Astrocyte of the spinal cord (primary cell): Measurements from ENCODE around the gene DCTN1.

Experiments
- DNase-seq: peaks from one replicate; pipeline ENCODE4 v3.0.0; 2011; ENCODE audit warnings: low read depth, low spot score
- H3K4me3 ChIP-seq: 2 replicates; pipeline ENCODE4 v1.5.1; 2011; ENCODE audit warnings: low read depth, mild to moderate bottlenecking, low read length, moderate library complexity
- CTCF ChIP-seq: IDR thresholded peaks from 2 replicates; pipeline ENCODE4 v1.5.1; 2012; ENCODE audit warnings: low read depth, mild to moderate bottlenecking, low read length, inconsistent platforms
- in situ Hi-C: cut with HindIII; loops from 2 replicates; pipeline ENCODE4 v1.10.0; 2017; ENCODE audit warnings: low sequenced_read_pairs

DCTN1 gene

DNA sequence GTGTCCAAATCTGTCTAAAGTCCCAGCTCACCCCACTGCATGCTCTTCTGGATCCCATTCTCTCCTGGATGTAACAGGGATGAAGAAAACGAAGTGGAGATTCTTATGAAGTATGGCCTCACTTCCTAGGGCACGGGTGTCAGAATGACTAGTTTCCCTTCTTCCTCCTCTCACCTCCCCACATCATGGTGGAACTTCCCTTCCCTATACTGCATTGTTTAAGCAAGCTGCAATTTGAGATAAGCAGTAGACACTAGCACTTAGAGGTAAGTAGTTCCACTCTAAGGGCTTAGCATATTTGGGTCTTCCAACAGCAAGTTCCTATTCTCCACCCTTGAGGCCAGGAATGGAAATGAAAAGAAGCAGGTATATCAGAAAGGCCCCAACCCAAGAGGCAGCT, 66.6 kb downstream of the DCTN1 start:
- in situ Hi-C loops: no loop called here
- no peak for DNase-seq
- TF ChIP-seq CTCF: no peak
- no peak overlapping the region for H3K4me3 ChIP-seq

DNA sequence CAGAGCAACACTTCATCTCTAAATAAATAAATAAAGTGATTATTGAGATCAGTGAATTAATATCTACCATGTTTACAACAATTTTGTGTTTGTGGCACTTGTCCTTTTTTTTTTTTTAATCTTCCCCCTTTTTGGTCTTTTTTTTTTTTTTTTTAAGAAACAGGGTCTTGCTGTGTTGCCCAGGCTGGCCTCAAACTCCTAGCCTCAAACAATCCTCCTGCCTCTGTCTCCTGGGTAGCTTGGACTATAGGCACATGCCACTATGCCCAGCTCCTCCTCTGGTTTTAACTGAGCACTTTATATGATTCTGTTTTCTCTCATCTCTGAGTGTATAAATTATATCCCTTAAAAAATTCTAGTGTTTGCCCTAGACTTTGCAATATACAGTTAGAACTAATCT, 67.2 kb downstream of the DCTN1 start:
- no peak for DNase-seq
- no peak overlapping the region for H3K4me3 ChIP-seq
- no peak for TF ChIP-seq CTCF
- in situ Hi-C loops: no loop called here
